HEK293 (cell line): ENCODE data around the gene GTSF1L.

Source experiments
- CTCF ChIA-PET: fragments of 350-600 bp; formaldehyde crosslinking; extraction: SDS; loops from one replicate; lab custom pipeline; 2021; ENCODE audit warnings: antibody characterized with exemption; lab: Yijun Ruan, JAX
- POLR2A ChIA-PET: fragments of 300-600 bp; formaldehyde crosslinking; extraction: SDS; loops from one replicate; lab custom pipeline; 2020; ENCODE audit warnings: antibody characterized with exemption, inconsistent platforms; lab: Yijun Ruan, JAX
- H3K27ac ChIP-seq: fragments of 200-500 bp; sonication (Bioruptor generic); 2 replicates; pipeline ENCODE4 v1.5.1; 2014; ENCODE audit warnings: low read depth, low read length, control low read depth, inconsistent platforms; ENCODE audit errors: extremely low read depth
- H3K36me3 ChIP-seq, 2 experiments: fragments of 200-500 bp in 1 of 2; sonication (Bioruptor generic) in 1 of 2; 1 replicate in 1 of 2; 2 replicates in 1 of 2; pipeline ENCODE4 v1.5.1; 2014 to 2017; ENCODE audit warnings: inconsistent platforms in 2 of 2, low read length in 2 of 2; ENCODE audit not compliant: control insufficient read depth in 2 of 2, insufficient read depth in 1 of 2
- H3K4me1 ChIP-seq: fragments of 200-500 bp; sonication (Bioruptor generic); 2 replicates; pipeline ENCODE4 v1.5.1; 2014; ENCODE audit warnings: mild to moderate bottlenecking, low read length, inconsistent platforms; ENCODE audit not compliant: control insufficient read depth, insufficient read depth
- H3K4me3 ChIP-seq: 2 replicates; pipeline ENCODE4 v1.5.1; 2011; ENCODE audit warnings: low read depth, mild to moderate bottlenecking, control low read depth, low read length, moderate library complexity
- H3K9me3 ChIP-seq: fragments of 200-500 bp; sonication (Bioruptor generic); 2 replicates; pipeline ENCODE4 v1.5.1; 2014; ENCODE audit warnings: low read depth, low read length, inconsistent platforms; ENCODE audit not compliant: control insufficient read depth, insufficient read depth
- HOXA7 ChIP-seq: sonication (generic); formaldehyde crosslinking; IDR thresholded peaks from 2 replicates; pipeline ENCODE4 v1.8.1; 2022; ENCODE audit warnings: missing genetic modification reagents, borderline replicate concordance
- TSHZ1 ChIP-seq: fragments of 450-650 bp; formaldehyde crosslinking; IDR thresholded peaks from 2 replicates; pipeline ENCODE4 v1.5.1; 2016; ENCODE audit warnings: missing biosample characterization, missing genetic modification characterization, borderline replicate concordance
- ZNF10 ChIP-seq: fragments of 450-650 bp; formaldehyde crosslinking; IDR thresholded peaks from 2 replicates; pipeline ENCODE4 v1.5.1; 2017; ENCODE audit warnings: missing biosample characterization, missing genetic modification characterization
- ZNF140 ChIP-seq: fragments of 450-650 bp; formaldehyde crosslinking; IDR thresholded peaks from 2 replicates; pipeline ENCODE4 v1.5.1; 2016; ENCODE audit warnings: missing biosample characterization, missing genetic modification characterization
- ZNF214 ChIP-seq: fragments of 450-650 bp; formaldehyde crosslinking; IDR thresholded peaks from 2 replicates; pipeline ENCODE4 v1.5.1; 2017; ENCODE audit warnings: missing biosample characterization, mild to moderate bottlenecking, missing genetic modification characterization, borderline replicate concordance
- ZNF335 ChIP-seq: fragments of 450-650 bp; formaldehyde crosslinking; conservative IDR thresholded peaks from 2 replicates; pipeline ENCODE4 v1.5.1; 2016; ENCODE audit warnings: missing biosample characterization, missing genetic modification characterization
- ZNF37A ChIP-seq: fragments of 450-650 bp; IDR thresholded peaks from 2 replicates; pipeline ENCODE4 v1.5.1; 2018; ENCODE audit warnings: missing biosample characterization, missing genetic modification characterization
- ZNF391 ChIP-seq: fragments of 450-650 bp; formaldehyde crosslinking; IDR thresholded peaks from 2 replicates; pipeline ENCODE4 v1.5.1; 2016; ENCODE audit warnings: low read depth, missing biosample characterization, missing genetic modification characterization, borderline replicate concordance
- ZNF449 ChIP-seq: fragments of 450-650 bp; formaldehyde crosslinking; IDR thresholded peaks from 2 replicates; pipeline ENCODE4 v1.5.1; 2017; ENCODE audit warnings: missing biosample characterization, mild to moderate bottlenecking, missing genetic modification characterization, moderate library complexity
- ZNF664 ChIP-seq: fragments of 450-650 bp; formaldehyde crosslinking; IDR thresholded peaks from 2 replicates; pipeline ENCODE4 v1.5.1; 2016; ENCODE audit warnings: missing biosample characterization, missing genetic modification characterization
- ZNF785 ChIP-seq: fragments of 450-650 bp; formaldehyde crosslinking; IDR thresholded peaks from 2 replicates; pipeline ENCODE4 v1.5.1; 2016; ENCODE audit warnings: missing biosample characterization, missing genetic modification characterization
- ZNF843 ChIP-seq: fragments of 450-650 bp; formaldehyde crosslinking; IDR thresholded peaks from 2 replicates; pipeline ENCODE4 v1.5.1; 2016; ENCODE audit warnings: missing biosample characterization, missing genetic modification characterization
- ZSCAN5A ChIP-seq: fragments of 450-650 bp; formaldehyde crosslinking; IDR thresholded peaks from 2 replicates; pipeline ENCODE4 v1.5.1; 2016; ENCODE audit warnings: missing biosample characterization, missing genetic modification characterization
- ZXDB ChIP-seq: fragments of 450-650 bp; formaldehyde crosslinking; IDR thresholded peaks from 2 replicates; pipeline ENCODE4 v1.5.1; 2016; ENCODE audit warnings: missing biosample characterization, missing genetic modification characterization
- TF ChIP-seq, protein P1 (sequence below): fragments of 450-650 bp; formaldehyde crosslinking; IDR thresholded peaks from 2 replicates; pipeline ENCODE4 v1.5.1; 2016; ENCODE audit warnings: missing biosample characterization, missing genetic modification characterization
- TF ChIP-seq, protein P2 (sequence below): fragments of 450-650 bp; formaldehyde crosslinking; IDR thresholded peaks from 2 replicates; pipeline ENCODE4 v1.5.1; 2016; ENCODE audit warnings: missing biosample characterization, missing genetic modification characterization

GTSF1L gene

GRCh38 chr20:43766385-43766784 is 39.6 kb upstream of the GTSF1L start (continued):
- TF ChIP-seq ZNF449 (tag by site-specific recombination) (no peak), ZNF10 (tag by site-specific recombination) (no peak), ZNF843 (no peak), ZXDB (no peak), ZNF140 (tag by site-specific recombination) (no peak)
- TF ChIP-seq, protein P1, sequence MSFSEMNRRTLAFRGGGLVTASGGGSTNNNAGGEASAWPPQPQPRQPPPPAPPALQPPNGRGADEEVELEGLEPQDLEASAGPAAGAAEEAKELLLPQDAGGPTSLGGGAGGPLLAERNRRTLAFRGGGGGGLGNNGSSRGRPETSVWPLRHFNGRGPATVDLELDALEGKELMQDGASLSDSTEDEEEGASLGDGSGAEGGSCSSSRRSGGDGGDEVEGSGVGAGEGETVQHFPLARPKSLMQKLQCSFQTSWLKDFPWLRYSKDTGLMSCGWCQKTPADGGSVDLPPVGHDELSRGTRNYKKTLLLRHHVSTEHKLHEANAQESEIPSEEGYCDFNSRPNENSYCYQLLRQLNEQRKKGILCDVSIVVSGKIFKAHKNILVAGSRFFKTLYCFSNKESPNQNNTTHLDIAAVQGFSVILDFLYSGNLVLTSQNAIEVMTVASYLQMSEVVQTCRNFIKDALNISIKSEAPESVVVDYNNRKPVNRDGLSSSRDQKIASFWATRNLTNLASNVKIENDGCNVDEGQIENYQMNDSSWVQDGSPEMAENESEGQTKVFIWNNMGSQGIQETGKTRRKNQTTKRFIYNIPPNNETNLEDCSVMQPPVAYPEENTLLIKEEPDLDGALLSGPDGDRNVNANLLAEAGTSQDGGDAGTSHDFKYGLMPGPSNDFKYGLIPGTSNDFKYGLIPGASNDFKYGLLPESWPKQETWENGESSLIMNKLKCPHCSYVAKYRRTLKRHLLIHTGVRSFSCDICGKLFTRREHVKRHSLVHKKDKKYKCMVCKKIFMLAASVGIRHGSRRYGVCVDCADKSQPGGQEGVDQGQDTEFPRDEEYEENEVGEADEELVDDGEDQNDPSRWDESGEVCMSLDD (tag by site-specific recombination) = no peak
- TF ChIP-seq, all 188 proteins: peak for 0

GRCh38 chr20:43765916-43766315 is 39.1 kb upstream of the GTSF1L start:
- ChIA-PET POLR2A (no interaction called here), CTCF (no interaction called here)
- Histone ChIP-seq H3K4me1 (peaks cover 9% of the 10 kb centered on the region), H3K4me3 (no peak overlapping the region), H3K27ac (no peak overlapping the region), H3K9me3 (no peaks in the 10 kb centered on the region), H3K36me3 (no peaks in the 10 kb centered on the region)
- no peak for TF ChIP-seq ZNF37A
- no peak for TF ChIP-seq ZNF391 (tag by site-specific recombination)
- TF ChIP-seq HOXA7 = no peak
- no peak for TF ChIP-seq ZNF214 (tag by site-specific recombination)
- TF ChIP-seq ZNF664 (tag by site-specific recombination) = no peak
- no peak for TF ChIP-seq TSHZ1 (tag by site-specific recombination)
- no peak for TF ChIP-seq ZNF785 (tag by site-specific recombination)
- TF ChIP-seq, protein P2, sequence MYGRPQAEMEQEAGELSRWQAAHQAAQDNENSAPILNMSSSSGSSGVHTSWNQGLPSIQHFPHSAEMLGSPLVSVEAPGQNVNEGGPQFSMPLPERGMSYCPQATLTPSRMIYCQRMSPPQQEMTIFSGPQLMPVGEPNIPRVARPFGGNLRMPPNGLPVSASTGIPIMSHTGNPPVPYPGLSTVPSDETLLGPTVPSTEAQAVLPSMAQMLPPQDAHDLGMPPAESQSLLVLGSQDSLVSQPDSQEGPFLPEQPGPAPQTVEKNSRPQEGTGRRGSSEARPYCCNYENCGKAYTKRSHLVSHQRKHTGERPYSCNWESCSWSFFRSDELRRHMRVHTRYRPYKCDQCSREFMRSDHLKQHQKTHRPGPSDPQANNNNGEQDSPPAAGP = no peak
- TF ChIP-seq ZSCAN5A (tag by site-specific recombination) = no peak
- TF ChIP-seq ZNF335 (tag by site-specific recombination) = no peak
